ENCODE data around the gene LANCL2.

The LANCL2 gene

DNA sequence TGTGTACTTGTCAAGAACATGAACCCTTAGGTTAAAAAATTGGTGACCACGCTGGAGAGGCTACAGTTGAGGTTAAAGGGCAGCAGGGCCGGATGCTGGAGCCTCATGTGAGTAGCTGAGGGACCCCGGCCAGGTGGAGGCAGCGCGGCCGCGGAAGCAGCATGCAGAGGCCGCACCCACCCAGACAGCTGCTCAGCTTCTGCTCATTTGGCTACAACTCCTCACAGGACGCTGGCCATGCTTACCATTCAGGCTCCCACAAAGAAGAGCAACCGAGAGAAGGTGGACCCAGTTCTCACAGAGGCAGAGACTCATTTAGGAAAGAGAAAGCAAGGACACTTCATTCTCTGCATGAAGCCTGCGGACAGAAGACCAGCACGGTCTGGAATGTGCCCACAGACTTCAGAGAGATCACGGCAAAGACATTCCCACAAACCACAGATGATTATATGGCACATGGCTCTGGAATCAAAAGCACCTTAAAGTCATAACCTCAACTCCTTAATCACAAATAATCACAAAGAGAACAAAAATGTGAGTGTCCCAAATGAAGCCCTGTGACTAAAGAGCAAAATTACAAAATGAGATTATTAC is 112.7 kb downstream of the LANCL2 start:
- TF ChIP-seq, protein P1, sequence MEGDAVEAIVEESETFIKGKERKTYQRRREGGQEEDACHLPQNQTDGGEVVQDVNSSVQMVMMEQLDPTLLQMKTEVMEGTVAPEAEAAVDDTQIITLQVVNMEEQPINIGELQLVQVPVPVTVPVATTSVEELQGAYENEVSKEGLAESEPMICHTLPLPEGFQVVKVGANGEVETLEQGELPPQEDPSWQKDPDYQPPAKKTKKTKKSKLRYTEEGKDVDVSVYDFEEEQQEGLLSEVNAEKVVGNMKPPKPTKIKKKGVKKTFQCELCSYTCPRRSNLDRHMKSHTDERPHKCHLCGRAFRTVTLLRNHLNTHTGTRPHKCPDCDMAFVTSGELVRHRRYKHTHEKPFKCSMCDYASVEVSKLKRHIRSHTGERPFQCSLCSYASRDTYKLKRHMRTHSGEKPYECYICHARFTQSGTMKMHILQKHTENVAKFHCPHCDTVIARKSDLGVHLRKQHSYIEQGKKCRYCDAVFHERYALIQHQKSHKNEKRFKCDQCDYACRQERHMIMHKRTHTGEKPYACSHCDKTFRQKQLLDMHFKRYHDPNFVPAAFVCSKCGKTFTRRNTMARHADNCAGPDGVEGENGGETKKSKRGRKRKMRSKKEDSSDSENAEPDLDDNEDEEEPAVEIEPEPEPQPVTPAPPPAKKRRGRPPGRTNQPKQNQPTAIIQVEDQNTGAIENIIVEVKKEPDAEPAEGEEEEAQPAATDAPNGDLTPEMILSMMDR (IDR thresholded peaks at IDR 0.05; ENCODE audit: poor library complexity, severe bottlenecking), result no peak
- ATAC-seq (ENCODE audit: low read depth) (no peak), DNase-seq (ENCODE audit: low spot score) (no peak)
- Histone ChIP-seq H3K27ac (ENCODE audit: poor library complexity, severe bottlenecking) (no peak overlapping the region), H3K27me3 (ENCODE audit: insufficient read depth, poor library complexity, severe bottlenecking) (no peaks in the 10 kb centered on the region), H3K9me3 (ENCODE audit: severe bottlenecking) (no peaks in the 10 kb centered on the region), H3K36me3 (ENCODE audit: low read depth) (peaks cover 7% of the 10 kb centered on the region), H3K4me3 (ENCODE audit: severe bottlenecking) (no peak overlapping the region), H3K4me1 (ENCODE audit: insufficient read depth, poor library complexity, severe bottlenecking) (no peaks in the 10 kb centered on the region)

DNA sequence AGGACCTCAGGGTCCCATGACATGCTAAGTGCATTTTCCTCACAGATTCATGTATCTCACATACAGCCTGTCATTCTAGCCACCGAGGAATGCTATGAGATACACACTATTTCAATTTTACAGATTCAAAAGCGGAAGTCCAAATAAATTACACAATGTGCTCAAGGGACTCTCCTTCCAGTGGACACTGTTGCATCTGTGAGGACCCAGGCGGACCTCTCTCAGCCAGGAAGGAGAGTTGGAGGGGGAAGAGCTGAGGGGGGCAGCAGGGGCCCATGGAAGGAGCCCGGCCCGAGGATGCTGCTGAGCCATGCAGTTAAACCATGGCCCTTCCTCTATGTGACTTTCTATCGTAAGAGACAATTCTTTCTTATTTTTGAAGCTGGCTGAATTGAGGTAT is 113.6 kb downstream of the LANCL2 start:
- Histone ChIP-seq H3K27ac (ENCODE audit: poor library complexity, severe bottlenecking) (no peak overlapping the region), H3K4me1 (ENCODE audit: insufficient read depth, poor library complexity, severe bottlenecking) (no peaks in the 10 kb centered on the region), H3K36me3 (ENCODE audit: low read depth) (peaks cover 7% of the 10 kb centered on the region), H3K4me3 (ENCODE audit: severe bottlenecking) (no peak overlapping the region), H3K9me3 (ENCODE audit: severe bottlenecking) (no peaks in the 10 kb centered on the region), H3K27me3 (ENCODE audit: insufficient read depth, poor library complexity, severe bottlenecking) (no peaks in the 10 kb centered on the region)
- DNase-seq (ENCODE audit: low spot score) (no peak), ATAC-seq (ENCODE audit: low read depth) (no peak)
- TF ChIP-seq, protein P1 (IDR thresholded peaks at IDR 0.05; ENCODE audit: poor library complexity, severe bottlenecking), result no peak

DNA sequence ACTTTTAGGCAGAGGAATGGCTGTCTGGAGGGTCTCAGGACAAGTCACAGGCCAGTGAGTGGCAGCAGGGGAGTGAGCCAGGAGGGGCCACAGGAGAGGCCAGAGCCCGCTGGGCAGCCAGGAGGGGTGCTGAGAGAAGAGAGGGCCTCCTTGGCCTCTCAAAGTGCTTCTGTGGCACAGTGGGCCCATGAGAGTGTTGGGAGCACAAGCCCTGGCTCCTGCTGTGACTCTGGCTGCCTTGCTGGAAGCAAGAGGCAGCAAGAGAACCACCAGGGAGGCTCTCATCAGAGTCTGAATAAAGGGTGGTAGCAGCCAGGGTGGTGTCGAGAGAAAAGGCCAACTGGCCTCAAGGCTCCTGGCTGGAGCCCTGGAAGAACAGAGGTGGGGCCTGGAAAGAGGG is 116.0 kb downstream of the LANCL2 start:
- TF ChIP-seq, protein P1 (IDR thresholded peaks at IDR 0.05; ENCODE audit: poor library complexity, severe bottlenecking), result no peak
- no peak overlapping the region for H3K4me3 ChIP-seq (ENCODE audit: severe bottlenecking)
- DNase-seq (ENCODE audit: low spot score), result no peak

DNA sequence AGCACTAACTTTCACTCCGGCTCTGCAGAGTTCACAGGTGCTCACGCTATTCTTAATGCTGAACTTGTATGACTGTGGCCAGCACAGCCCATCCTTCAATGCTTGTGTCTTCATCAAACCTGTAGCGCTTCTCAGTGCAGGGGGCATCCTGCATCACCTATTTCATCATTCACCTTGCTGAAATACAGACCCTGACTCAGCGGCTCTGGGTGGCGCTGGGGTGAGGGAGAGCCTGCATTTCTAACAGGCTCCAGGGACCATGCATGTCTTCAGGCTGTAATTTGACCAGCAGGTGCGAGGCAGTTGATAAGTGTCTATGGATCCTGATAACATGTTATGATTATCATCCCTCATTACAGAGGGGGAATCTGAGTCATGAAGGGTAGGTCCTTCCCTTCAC is 117.9 kb downstream of the LANCL2 start:
- ATAC-seq (ENCODE audit: low read depth) (no peak), DNase-seq (ENCODE audit: low spot score) (no peak)
- peaks cover 7% of the 10 kb centered on the region for H3K36me3 ChIP-seq (ENCODE audit: low read depth)
- H3K4me1 ChIP-seq (ENCODE audit: insufficient read depth, poor library complexity, severe bottlenecking), result no peaks in the 10 kb centered on the region
- H3K9me3 ChIP-seq (ENCODE audit: severe bottlenecking), result no peaks in the 10 kb centered on the region
- no peaks in the 10 kb centered on the region for H3K27me3 ChIP-seq (ENCODE audit: insufficient read depth, poor library complexity, severe bottlenecking)
- TF ChIP-seq, protein P1 (IDR thresholded peaks at IDR 0.05; ENCODE audit: poor library complexity, severe bottlenecking), result no peak
- H3K27ac ChIP-seq (ENCODE audit: poor library complexity, severe bottlenecking), result no peak overlapping the region
- no peak overlapping the region for H3K4me3 ChIP-seq (ENCODE audit: severe bottlenecking)

More for the DNA sequence above, 116.0 kb downstream of the LANCL2 start:
- Histone ChIP-seq H3K4me1 (ENCODE audit: insufficient read depth, poor library complexity, severe bottlenecking) (no peaks in the 10 kb centered on the region), H3K27me3 (ENCODE audit: insufficient read depth, poor library complexity, severe bottlenecking) (no peaks in the 10 kb centered on the region), H3K27ac (ENCODE audit: poor library complexity, severe bottlenecking) (no peak overlapping the region), H3K36me3 (ENCODE audit: low read depth) (peaks cover 7% of the 10 kb centered on the region), H3K9me3 (ENCODE audit: severe bottlenecking) (no peaks in the 10 kb centered on the region)
- ATAC-seq (ENCODE audit: low read depth), result no peak

Measured in RWPE2 (cell line).